HG02678 (cell line): Measurements from ENCODE around the gene DUSP23.

Experiments
- ATAC-seq: cut with Tn5 transposase; IDR thresholded peaks from one replicate; pipeline ENCODE4 v1.9.1; 2021; ENCODE audit warnings: mild to moderate bottlenecking, moderate library complexity; ENCODE audit not compliant: unreplicated experiment

DUSP23 gene

GRCh38 chr1:159827102-159827490, 46.3 kb downstream of the DUSP23 start:
- ATAC-seq: no peak

- no peak for ATAC-seq
Measured at GRCh38 chr1:159827549-159827948, 46.8 kb downstream of the DUSP23 start.

- ATAC-seq: no peak
Measured at GRCh38 chr1:159828176-159828575, 47.4 kb downstream of the DUSP23 start.

- ATAC-seq: no peak
Measured at GRCh38 chr1:159828581-159829272, 48.0 kb downstream of the DUSP23 start.

- ATAC-seq: peak; percentile 81
Measured at GRCh38 chr1:159829273-159829634, 48.5 kb downstream of the DUSP23 start.

- no peak for ATAC-seq
Measured at GRCh38 chr1:159829822-159830465, 49.2 kb downstream of the DUSP23 start.

- no peak for ATAC-seq
Measured at GRCh38 chr1:159830722-159831121, 50.0 kb downstream of the DUSP23 start.

- no peak for ATAC-seq
Measured at GRCh38 chr1:159831412-159832141, 50.8 kb downstream of the DUSP23 start.
